T-helper 9 cell (primary cell): ENCODE measurements around the gene FAR1.
"Not testable (repeated sequence)": the region's sequence is repeated elsewhere in the genome, so short reads cannot be mapped to it uniquely, and the experiment has no call there.

Experiments
- DNase-seq: peaks from one replicate; pipeline ENCODE4 v3.0.0-alpha.2; 2020
- total RNA-seq, 2 donors: gene quantifications; one replicate each; lab custom pipeline; 2026; lab: John Stamatoyannopoulos, UW

FAR1 gene, protein sequence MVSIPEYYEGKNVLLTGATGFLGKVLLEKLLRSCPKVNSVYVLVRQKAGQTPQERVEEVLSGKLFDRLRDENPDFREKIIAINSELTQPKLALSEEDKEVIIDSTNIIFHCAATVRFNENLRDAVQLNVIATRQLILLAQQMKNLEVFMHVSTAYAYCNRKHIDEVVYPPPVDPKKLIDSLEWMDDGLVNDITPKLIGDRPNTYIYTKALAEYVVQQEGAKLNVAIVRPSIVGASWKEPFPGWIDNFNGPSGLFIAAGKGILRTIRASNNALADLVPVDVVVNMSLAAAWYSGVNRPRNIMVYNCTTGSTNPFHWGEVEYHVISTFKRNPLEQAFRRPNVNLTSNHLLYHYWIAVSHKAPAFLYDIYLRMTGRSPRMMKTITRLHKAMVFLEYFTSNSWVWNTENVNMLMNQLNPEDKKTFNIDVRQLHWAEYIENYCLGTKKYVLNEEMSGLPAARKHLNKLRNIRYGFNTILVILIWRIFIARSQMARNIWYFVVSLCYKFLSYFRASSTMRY
- 32.8 to 62.1 reads per million in 2 donors for total RNA-seq

DNA sequence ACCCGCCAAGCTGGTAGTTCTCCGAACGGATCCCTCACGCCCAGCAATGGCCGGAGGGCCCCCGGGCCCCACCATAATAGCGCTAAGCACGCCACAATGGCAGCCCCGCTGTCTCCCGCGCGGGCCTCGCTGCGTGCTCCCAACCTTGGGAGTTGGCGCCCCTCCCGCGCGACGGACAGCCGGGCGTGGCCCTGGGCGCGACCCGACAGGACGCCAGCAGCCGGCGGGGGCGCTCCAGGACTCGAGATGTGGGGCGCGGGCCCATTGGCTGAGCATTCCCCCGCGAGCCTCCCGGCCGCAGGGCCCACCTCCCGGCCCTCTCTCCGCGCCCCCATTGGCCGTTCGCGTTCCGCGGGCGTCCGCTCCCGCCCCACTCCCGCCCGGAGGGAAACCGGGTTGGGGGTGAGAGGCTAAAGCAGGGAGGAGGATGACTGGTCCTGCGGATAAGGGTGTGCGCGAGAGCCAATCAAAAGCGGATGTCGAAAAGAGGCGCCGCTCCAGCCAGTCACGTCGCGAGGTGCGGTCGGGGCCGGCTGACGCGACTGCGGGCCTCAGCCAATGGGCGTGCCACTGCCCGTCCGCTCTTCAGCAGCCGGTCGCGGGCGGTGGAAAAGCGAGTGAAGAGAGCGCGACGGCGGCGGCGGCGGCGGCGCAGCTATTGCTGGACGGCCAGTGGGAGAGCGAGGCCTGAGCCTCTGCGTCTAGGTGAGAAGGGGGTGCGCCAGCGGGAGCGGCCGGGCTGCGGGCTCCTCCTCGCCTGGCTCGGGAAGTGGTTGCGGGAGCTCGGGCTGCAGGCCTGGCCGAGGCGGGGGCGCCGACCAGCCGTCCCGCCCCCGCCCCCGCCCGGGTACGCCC lies at the start of gene FAR1:
Gene FAR1, plus strand, starts transcription at position 567 of the 855 bp plus-strand sequence. CDS start 26,098 bp downstream, outside the sequence.
- DNase-seq: peak; percentile 91

- DNase-seq: no peak
These were observed 48.4 kb upstream of the FAR1 start for GRCh38 chr11:13620063-13620462.

DNA sequence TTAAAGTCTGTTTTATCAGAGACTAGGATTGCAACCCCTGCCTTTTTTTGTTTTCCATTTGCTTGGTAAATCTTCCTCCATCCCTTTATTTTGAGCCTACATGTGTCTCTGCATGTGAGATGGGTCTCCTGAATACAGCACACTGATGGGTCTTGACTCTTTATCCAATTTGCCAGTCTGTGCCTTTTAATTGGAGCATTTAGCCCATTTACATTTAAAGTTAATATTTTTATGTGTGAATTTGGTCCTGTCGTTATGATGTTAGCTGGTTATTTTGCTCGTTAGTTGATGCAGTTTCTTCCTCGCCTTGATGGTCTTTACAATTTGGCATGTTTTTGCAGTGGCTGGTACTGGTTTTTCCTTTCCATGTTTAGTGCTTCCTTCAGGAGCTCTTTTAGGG lies 41.6 kb upstream of the FAR1 start:
- DNase-seq: not testable (repeated sequence)

DNA sequence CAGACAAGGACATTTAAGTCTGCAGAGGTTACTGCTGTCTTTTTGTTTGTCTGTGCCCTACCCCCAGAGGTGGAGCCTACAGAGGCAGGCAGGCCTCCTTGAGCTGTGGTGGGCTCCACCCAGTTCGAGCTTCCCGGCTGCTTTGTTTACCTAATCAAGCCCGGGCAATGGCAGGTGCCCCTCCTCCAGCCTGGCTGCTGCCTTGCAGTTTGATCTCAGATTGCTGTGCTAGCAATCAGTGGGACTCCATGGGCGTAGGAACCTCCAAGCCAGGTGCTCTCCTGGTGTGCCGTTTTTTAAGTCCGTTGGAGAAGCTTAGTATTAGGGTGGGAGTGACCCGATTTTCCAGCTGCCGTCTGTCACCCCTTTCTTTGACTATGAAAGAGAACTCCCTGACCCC lies 39.8 kb upstream of the FAR1 start:
- not testable (repeated sequence) for DNase-seq

DNA sequence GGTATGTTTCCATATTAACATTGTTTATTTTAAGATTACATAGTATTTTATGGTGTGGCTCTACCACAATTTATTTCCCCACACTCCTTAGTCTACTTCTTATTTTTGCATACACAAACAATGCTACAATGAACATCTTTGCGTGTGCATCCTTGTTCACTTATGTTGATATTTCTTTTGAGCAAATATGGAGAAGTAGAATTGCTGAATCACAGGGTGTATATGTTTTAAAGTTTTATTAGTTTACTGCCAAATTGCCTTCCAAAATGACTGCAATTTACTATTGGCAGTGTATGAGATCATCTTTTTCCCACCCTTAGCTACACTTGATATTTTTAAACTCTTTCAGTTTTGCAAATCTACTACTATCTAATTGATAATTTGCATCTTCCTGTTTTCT lies 38.7 kb upstream of the FAR1 start:
- no peak for DNase-seq

- DNase-seq: no peak
These were observed 33.2 kb upstream of the FAR1 start for GRCh38 chr11:13635290-13635689.

GRCh38 chr11:13635804-13636203 lies 32.7 kb upstream of the FAR1 start:
- no peak for DNase-seq

DNA sequence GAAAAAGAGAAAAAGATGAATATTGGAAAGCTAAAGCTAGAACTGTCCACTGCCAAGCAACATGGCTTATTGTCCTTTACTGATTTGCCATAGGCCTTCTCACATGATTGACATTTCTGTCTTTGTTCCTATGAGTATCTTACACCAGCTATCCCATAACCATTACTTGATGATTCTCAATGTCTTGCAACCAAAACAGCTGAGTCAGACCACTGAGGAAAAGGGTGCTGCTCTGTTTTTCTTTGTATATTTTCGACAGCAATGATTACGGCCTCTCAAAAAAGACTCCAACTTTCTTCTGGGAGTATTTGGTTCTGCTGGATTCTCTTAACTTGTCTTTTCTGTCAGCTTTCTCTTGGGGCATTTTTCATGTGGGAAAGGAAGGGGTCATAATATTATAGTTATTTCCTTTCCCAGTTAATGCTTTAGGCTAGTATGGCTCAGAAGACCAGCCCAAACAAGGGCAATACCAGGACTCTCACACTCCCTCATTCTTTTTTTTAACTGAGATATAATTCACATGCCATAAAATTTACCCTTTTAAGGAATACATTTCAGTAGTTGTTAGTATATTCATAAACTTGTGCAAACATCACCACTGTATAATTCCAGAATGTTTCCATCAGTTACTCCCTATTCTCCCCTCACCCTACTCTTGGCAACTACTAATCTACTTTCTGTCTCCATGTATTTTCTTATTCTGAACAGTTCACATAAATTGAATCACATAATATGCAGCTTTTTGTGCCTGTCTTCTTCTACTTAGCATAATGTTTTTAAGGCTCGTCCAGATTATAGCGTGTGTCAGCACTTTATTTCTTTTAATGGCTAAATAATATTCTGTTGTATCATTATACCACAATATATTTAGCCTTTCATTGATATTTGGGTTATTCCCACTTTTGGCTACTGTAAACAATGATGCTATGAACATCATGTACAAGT lies 31.1 kb upstream of the FAR1 start:
- DNase-seq: no peak

- DNase-seq: no peak
These were observed 30.0 kb upstream of the FAR1 start for GRCh38 chr11:13638422-13638821.

- no peak for DNase-seq
These were observed 23.3 kb upstream of the FAR1 start for GRCh38 chr11:13644997-13645687.

DNA sequence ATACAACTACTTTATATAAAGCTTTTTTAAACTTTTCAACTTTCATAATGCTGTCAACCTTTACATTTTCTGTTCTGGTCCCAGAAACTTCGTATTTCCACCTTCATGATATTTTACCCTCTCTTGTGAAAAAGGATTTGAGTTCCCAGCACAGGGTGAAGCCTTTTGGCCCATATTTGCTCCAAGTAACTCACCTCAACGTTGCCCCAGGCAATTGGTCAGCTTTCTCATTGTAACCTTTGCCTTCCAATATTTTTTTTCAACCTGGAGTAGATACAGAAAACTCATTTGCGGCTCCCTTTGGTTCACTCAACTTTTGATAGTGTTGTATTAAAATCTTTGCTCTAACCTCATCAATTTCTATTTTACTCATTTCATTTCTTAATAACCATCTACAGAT lies 21.1 kb upstream of the FAR1 start:
- no peak for DNase-seq

- no peak for DNase-seq
These were observed 18.8 kb upstream of the FAR1 start for GRCh38 chr11:13649619-13650018.

- not testable (repeated sequence) for DNase-seq
These were observed 17.0 kb upstream of the FAR1 start for GRCh38 chr11:13651515-13651914.

GRCh38 chr11:13661074-13661623 lies 7.3 kb upstream of the FAR1 start:
- no peak for DNase-seq

GRCh38 chr11:13663631-13664071 lies 4.8 kb upstream of the FAR1 start:
- DNase-seq: no peak

- no peak for DNase-seq
These were observed 4.1 kb upstream of the FAR1 start for GRCh38 chr11:13664351-13664750.

DNA sequence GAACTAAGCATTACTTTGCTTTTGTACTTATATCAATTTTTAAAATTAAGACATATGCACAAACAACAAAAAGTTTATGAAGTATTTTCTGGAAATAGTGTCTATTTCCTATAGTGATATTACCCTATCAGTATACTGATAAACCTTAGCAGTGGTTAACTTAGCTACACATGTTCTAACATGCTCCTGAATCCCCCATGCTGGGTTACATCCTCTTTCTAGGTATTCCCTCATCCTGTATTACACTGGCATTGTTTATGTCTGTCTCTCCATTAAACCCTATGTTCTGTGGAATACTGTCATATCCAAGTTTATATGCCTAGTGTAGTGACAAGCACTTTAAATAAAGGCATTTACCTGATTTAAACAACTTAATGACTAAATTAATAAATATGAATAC lies 1.8 kb upstream of the FAR1 start:
- DNase-seq: no peak

GRCh38 chr11:13667245-13667644 lies 1.2 kb upstream of the FAR1 start:
- no peak for DNase-seq

- no peak for DNase-seq
These were observed 720 bp upstream of the FAR1 start for GRCh38 chr11:13667795-13668101.

- peak; percentile 38 for DNase-seq
These were observed 571 bp downstream of the FAR1 start for GRCh38 chr11:13668957-13669521.
